Skeletal muscle satellite cell (primary cell): Measurements from ENCODE around the gene PDE6A.

ENCODE experiments used
- H3K27me3 ChIP-seq: 2 replicates; pipeline ENCODE4 v1.7.0; 2013; ENCODE audit warnings: low read length; ENCODE audit not compliant: control insufficient read depth, insufficient read depth
- H3K36me3 ChIP-seq: 2 replicates; pipeline ENCODE4 v1.7.0; 2013; ENCODE audit warnings: mild to moderate bottlenecking, control low read depth, low read length; ENCODE audit not compliant: insufficient read depth
- H3K4me1 ChIP-seq: 2 replicates; pipeline ENCODE4 v1.7.0; 2013; ENCODE audit warnings: low read length; ENCODE audit not compliant: control insufficient read depth, insufficient read depth
- H3K4me2 ChIP-seq: 2 replicates; pipeline ENCODE4 v1.7.0; 2013; ENCODE audit warnings: mild to moderate bottlenecking, low read length
- H3K4me3 ChIP-seq: 2 replicates; pipeline ENCODE4 v1.7.0; 2013; ENCODE audit warnings: low read length
- H3K9ac ChIP-seq: 2 replicates; pipeline ENCODE4 v1.7.0; 2013; ENCODE audit warnings: mild to moderate bottlenecking, low read depth, low read length, moderate library complexity
- H3K9me3 ChIP-seq: replicated peaks from 2 replicates; pipeline ENCODE4 v1.7.0; 2013; ENCODE audit warnings: mild to moderate bottlenecking, control low read depth, low read length

PDE6A gene

GRCh38 chr5:149828161-149829011 lies 116.2 kb downstream of the PDE6A start:
- Histone ChIP-seq H3K4me3 (no peak overlapping the region), H3K4me1 (no peaks in the 10 kb centered on the region), H3K4me2 (no peak overlapping the region), H3K27me3 (no peaks in the 10 kb centered on the region), H3K36me3 (no peaks in the 10 kb centered on the region), H3K9ac (no peak overlapping the region), H3K9me3 (no peaks in the 10 kb centered on the region)

GRCh38 chr5:149827546-149827945 lies 117.0 kb downstream of the PDE6A start:
- Histone ChIP-seq H3K4me3 (no peak overlapping the region), H3K36me3 (no peaks in the 10 kb centered on the region), H3K4me2 (no peak overlapping the region), H3K9ac (no peak overlapping the region), H3K4me1 (no peaks in the 10 kb centered on the region), H3K27me3 (no peaks in the 10 kb centered on the region), H3K9me3 (no peaks in the 10 kb centered on the region)

- Histone ChIP-seq H3K4me1 (no peaks in the 10 kb centered on the region), H3K36me3 (no peaks in the 10 kb centered on the region), H3K9ac (no peak overlapping the region), H3K9me3 (no peaks in the 10 kb centered on the region), H3K4me2 (no peak overlapping the region), H3K27me3 (no peaks in the 10 kb centered on the region), H3K4me3 (no peak overlapping the region)
Measured at GRCh38 chr5:149827086-149827485, 117.5 kb downstream of the PDE6A start.

GRCh38 chr5:149826574-149826973 lies 118.0 kb downstream of the PDE6A start:
- Histone ChIP-seq H3K27me3 (no peaks in the 10 kb centered on the region), H3K9me3 (no peaks in the 10 kb centered on the region), H3K36me3 (no peaks in the 10 kb centered on the region), H3K9ac (no peak overlapping the region), H3K4me3 (no peak overlapping the region), H3K4me2 (no peak overlapping the region), H3K4me1 (no peaks in the 10 kb centered on the region)

- Histone ChIP-seq H3K4me3 (no peak overlapping the region), H3K9ac (no peak overlapping the region), H3K4me2 (no peak overlapping the region), H3K36me3 (no peaks in the 10 kb centered on the region), H3K27me3 (no peaks in the 10 kb centered on the region), H3K9me3 (no peaks in the 10 kb centered on the region), H3K4me1 (no peaks in the 10 kb centered on the region)
Measured at GRCh38 chr5:149824846-149825245, 119.7 kb downstream of the PDE6A start.

- H3K9me3 ChIP-seq: no peaks in the 10 kb centered on the region
- no peaks in the 10 kb centered on the region for H3K36me3 ChIP-seq
- no peak overlapping the region for H3K4me2 ChIP-seq
- no peak overlapping the region for H3K9ac ChIP-seq
- no peaks in the 10 kb centered on the region for H3K27me3 ChIP-seq
- no peak overlapping the region for H3K4me3 ChIP-seq
- H3K4me1 ChIP-seq: no peaks in the 10 kb centered on the region
Measured at GRCh38 chr5:149824120-149824519, 120.5 kb downstream of the PDE6A start.

- no peak overlapping the region for H3K4me3 ChIP-seq
- no peaks in the 10 kb centered on the region for H3K27me3 ChIP-seq
- no peak overlapping the region for H3K9ac ChIP-seq
- no peaks in the 10 kb centered on the region for H3K9me3 ChIP-seq
- no peaks in the 10 kb centered on the region for H3K4me1 ChIP-seq
- no peak overlapping the region for H3K4me2 ChIP-seq
- no peaks in the 10 kb centered on the region for H3K36me3 ChIP-seq
Measured at GRCh38 chr5:149823375-149823774, 121.2 kb downstream of the PDE6A start.

- Histone ChIP-seq H3K9me3 (no peaks in the 10 kb centered on the region), H3K9ac (no peak overlapping the region), H3K4me3 (no peak overlapping the region), H3K27me3 (no peaks in the 10 kb centered on the region), H3K4me2 (no peak overlapping the region), H3K4me1 (no peaks in the 10 kb centered on the region), H3K36me3 (no peaks in the 10 kb centered on the region)
Measured at GRCh38 chr5:149822301-149822700, 122.3 kb downstream of the PDE6A start.

GRCh38 chr5:149820536-149821510 lies 123.8 kb downstream of the PDE6A start:
- Histone ChIP-seq H3K9ac (no peak overlapping the region), H3K36me3 (no peaks in the 10 kb centered on the region), H3K4me3 (no peak overlapping the region), H3K4me2 (no peak overlapping the region), H3K27me3 (no peaks in the 10 kb centered on the region), H3K9me3 (no peaks in the 10 kb centered on the region), H3K4me1 (no peaks in the 10 kb centered on the region)

GRCh38 chr5:149820012-149820411 lies 124.6 kb downstream of the PDE6A start:
- H3K4me3 ChIP-seq: no peak overlapping the region
- no peaks in the 10 kb centered on the region for H3K27me3 ChIP-seq
- no peak overlapping the region for H3K9ac ChIP-seq
- H3K4me1 ChIP-seq: no peaks in the 10 kb centered on the region
- H3K36me3 ChIP-seq: no peaks in the 10 kb centered on the region
- H3K9me3 ChIP-seq: no peaks in the 10 kb centered on the region
- no peak overlapping the region for H3K4me2 ChIP-seq

GRCh38 chr5:149818116-149818515 lies 126.5 kb downstream of the PDE6A start:
- no peaks in the 10 kb centered on the region for H3K27me3 ChIP-seq
- no peaks in the 10 kb centered on the region for H3K36me3 ChIP-seq
- H3K4me3 ChIP-seq: no peak overlapping the region
- no peaks in the 10 kb centered on the region for H3K4me1 ChIP-seq
- H3K4me2 ChIP-seq: no peak overlapping the region
- no peak overlapping the region for H3K9ac ChIP-seq
- H3K9me3 ChIP-seq: no peaks in the 10 kb centered on the region
